Sigmoid colon (tissue), 7 donors: Measurements from ENCODE around the gene BSG. TPM values are rescaled to one million over a fixed set of nuclear protein-coding genes. Genes with fewer than 3 reads are reported as not detected.
"Not testable (repeated sequence)": the region's sequence is repeated elsewhere in the genome, so short reads cannot be mapped to it uniquely, and the experiment has no call there.

Source experiments
- DNase-seq: peaks from one replicate; pipeline ENCODE4 v3.0.0-alpha.2; 2019
- H3K27ac ChIP-seq, 4 donors: fragments of 200-600 bp; sonication (generic); one replicate each; pipeline ENCODE4 v1.5.1; 2016 to 2019; ENCODE audit warnings: mild to moderate bottlenecking in 1 of 4
- H3K27me3 ChIP-seq, 3 donors: fragments of 200-600 bp; sonication (generic); one replicate each; pipeline ENCODE4 v1.5.1; 2019; ENCODE audit warnings: mild to moderate bottlenecking in 1 of 3
- H3K36me3 ChIP-seq, 4 donors: fragments of 200-600 bp; sonication (generic); one replicate each; pipeline ENCODE4 v1.5.1; 2016 to 2019
- H3K4me1 ChIP-seq, 4 donors: fragments of 200-600 bp; sonication (generic); one replicate each; pipeline ENCODE4 v1.5.1; 2017 to 2019
- H3K4me3 ChIP-seq, 4 donors: fragments of 200-600 bp; sonication (generic); one replicate each; pipeline ENCODE4 v1.5.1; 2017 to 2019; ENCODE audit warnings: mild to moderate bottlenecking in 2 of 4, moderate library complexity in 1 of 4
- H3K9me3 ChIP-seq, 4 donors: fragments of 200-600 bp in 3 of 4; sonication (generic) in 3 of 4; one replicate each; pipeline versions ENCODE4 v1.5.1 to v1.6.1; 2013 to 2019
- CTCF ChIP-seq, 4 experiments: fragments of 450-650 bp in 3 of 4; fragments of 200-600 bp in 1 of 4; IDR thresholded peaks; one replicate each; pipeline ENCODE4 v1.5.1; 2016 to 2019; ENCODE audit warnings: antibody characterized with exemption in 4 of 4, mild to moderate bottlenecking in 3 of 4, moderate library complexity in 2 of 4
- EP300 ChIP-seq, 4 donors: sonication (generic); formaldehyde crosslinking; IDR thresholded peaks; one replicate each; pipeline ENCODE4 v1.6.1; 2017; ENCODE audit warnings: antibody characterized with exemption in 4 of 4
- POLR2A ChIP-seq, 2 donors: fragments of 450-650 bp; IDR thresholded peaks; one replicate each; pipeline ENCODE4 v1.6.1; 2016; ENCODE audit warnings: antibody characterized with exemption in 2 of 2, mild to moderate bottlenecking in 2 of 2, moderate library complexity in 2 of 2
- POLR2AphosphoS5 ChIP-seq, 4 donors: sonication (generic); formaldehyde crosslinking; IDR thresholded peaks; one replicate each; pipeline ENCODE4 v1.6.1; 2017; ENCODE audit warnings: antibody characterized with exemption in 4 of 4
- WGBS, 2 donors: extraction: QIAGEN DNeasy Blood & Tissue Kit; methylation state at CpG; one replicate each; pipeline ENCODE4 v1.1.7; 2013; 5-methylcytosine and 5-hydroxymethylcytosine counted together
- intact Hi-C: fragments of 100-400 bp; cut with DNase I; formaldehyde crosslinking; loops from one replicate; pipeline ENCODE4 v1.15.1; 2023
- polyA plus RNA-seq, 3 donors: library from polyadenylated mRNA; stranded (reverse); fragments of 200-250 nt; gene quantifications; one replicate each; pipeline ENCODE4 v1.2.3, GENCODE V29; 2013
- total RNA-seq, 4 donors: library from RNA; depleted of rRNA; stranded (reverse); fragments of >200 nt; gene quantifications; one replicate each; pipeline ENCODE4 v1.1.0, GENCODE V29; 2016
- donor health status: healthy with polysubstance abuse.
- donor health status: Bipolar disorder and iron deficiency.
- donor health status: healthy.

BSG gene
- total and polyA plus RNA-seq, 7 donors: 218 to 715 (median 475) TPM

DNA sequence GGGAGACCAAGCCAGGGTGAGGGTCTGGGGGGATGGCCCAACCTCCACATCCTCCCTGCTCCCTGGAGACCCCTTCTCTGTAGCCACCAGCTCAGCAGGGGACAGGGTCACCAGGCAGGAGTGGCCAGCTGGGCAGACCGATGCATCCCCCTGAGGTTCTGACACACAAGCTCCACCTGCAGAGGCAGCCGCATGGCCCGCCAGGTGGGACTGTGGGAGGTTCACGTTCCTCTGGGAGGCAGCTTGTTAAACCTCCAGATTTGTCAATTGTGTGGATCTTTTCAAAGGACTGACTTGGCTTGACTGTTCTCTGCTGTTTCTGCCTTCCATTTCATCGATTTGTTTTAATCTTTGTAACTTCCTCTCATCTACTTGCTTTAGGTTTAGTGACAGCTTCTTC, 52.9 kb downstream of the BSG start:
- no peak overlapping the region for H3K27ac ChIP-seq
- no peak overlapping the region for H3K4me3 ChIP-seq
- no peak for TF ChIP-seq CTCF (IDR thresholded peaks at IDR 0.05)
- no peak for TF ChIP-seq POLR2A (IDR thresholded peaks at IDR 0.05)
- no peak for TF ChIP-seq POLR2AphosphoS5 (IDR thresholded peaks at IDR 0.05)
- TF ChIP-seq EP300 (IDR thresholded peaks at IDR 0.05): no peak
- intact Hi-C loops: no loop called here
- H3K36me3 ChIP-seq: peaks cover 9 to 82% (median 22%) of the 10 kb centered on the region in 4 donors
- H3K27me3 ChIP-seq: no peaks in the 10 kb centered on the region
- H3K4me1 ChIP-seq: peaks cover 0 to 3% (median 0%) of the 10 kb centered on the region in 4 donors
- no peaks in the 10 kb centered on the region for H3K9me3 ChIP-seq
- 90 to 91% methylated on average over 5 of the region's 5 CpGs for WGBS, 2 donors
- DNase-seq: no peak

DNA sequence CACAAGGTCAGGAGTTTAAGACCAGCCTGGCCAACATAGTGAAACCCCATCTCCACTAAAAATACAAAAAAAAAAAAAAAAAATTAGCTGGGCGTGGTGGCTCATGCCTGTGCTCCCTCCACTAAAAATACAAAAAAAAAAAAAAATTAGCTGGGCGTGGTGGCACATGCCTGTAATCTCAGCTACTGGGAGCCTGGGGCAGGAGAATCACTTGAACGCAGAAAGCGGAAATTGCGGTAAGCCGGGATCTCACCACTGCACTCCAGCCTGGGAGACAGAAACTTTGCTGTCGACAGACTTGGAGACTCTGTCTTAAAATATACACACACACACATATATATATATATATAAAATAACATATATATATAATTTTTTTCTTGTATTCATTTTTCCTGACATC, 54.2 kb downstream of the BSG start:
- H3K9me3 ChIP-seq, intact Hi-C loops, H3K4me3 ChIP-seq, H3K27ac ChIP-seq, H3K4me1 ChIP-seq, DNase-seq, H3K27me3 ChIP-seq: not testable (repeated sequence)
- WGBS, 2 donors: 94 to 95% methylated on average over 7 of the region's 7 CpGs
- peaks cover 6 to 71% (median 14%) of the 10 kb centered on the region in 4 donors for H3K36me3 ChIP-seq

- no peaks in the 10 kb centered on the region for H3K27me3 ChIP-seq
- WGBS, 2 donors: 92 to 93% methylated on average over 19 of the region's 19 CpGs
- no peaks in the 10 kb centered on the region for H3K9me3 ChIP-seq
- no peak for DNase-seq
- no peak overlapping the region for H3K4me3 ChIP-seq
- H3K27ac ChIP-seq: no peak overlapping the region
- peak in 1 of 4 experiments; percentile 18 for TF ChIP-seq CTCF (IDR thresholded peaks at IDR 0.05)
- no peak for TF ChIP-seq POLR2AphosphoS5 (IDR thresholded peaks at IDR 0.05)
- TF ChIP-seq EP300 (IDR thresholded peaks at IDR 0.05): no peak
- TF ChIP-seq POLR2A (IDR thresholded peaks at IDR 0.05): no peak
- H3K36me3 ChIP-seq: peaks cover 0 to 55% (median 3%) of the 10 kb centered on the region in 4 donors
- intact Hi-C loops: no loop called here
- peaks cover 0 to 15% (median 14%) of the 10 kb centered on the region in 4 donors for H3K4me1 ChIP-seq
These were observed 55.8 kb downstream of the BSG start for GRCh38 chr19:628168-628567.

DNA sequence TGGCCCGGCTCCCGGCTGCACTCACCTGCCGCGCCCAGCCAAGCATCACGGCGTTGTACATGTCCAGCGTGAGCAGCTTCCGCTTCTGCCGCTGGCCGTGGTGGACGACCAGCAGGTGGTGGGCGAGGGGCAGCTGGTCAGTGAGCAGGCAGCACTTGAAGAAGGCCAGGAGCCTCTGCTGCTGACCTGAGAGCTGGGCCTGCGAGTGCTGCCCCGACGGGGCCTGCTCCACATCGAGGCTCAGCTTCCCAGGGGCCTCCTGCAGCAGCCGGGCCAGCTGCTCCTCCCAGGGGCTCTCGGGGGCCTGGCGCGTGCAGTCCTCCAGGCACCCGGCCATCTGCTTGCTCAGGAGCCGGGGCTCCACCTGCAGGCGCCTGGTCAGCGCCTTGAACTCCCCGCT, 57.1 kb downstream of the BSG start:
- H3K4me3 ChIP-seq, DNase-seq, H3K27me3 ChIP-seq, H3K27ac ChIP-seq, H3K9me3 ChIP-seq, intact Hi-C loops: not testable (repeated sequence)
- 83 to 84% methylated on average over 25 of the region's 25 CpGs for WGBS, 2 donors
- peaks cover 0 to 41% (median 3%) of the 10 kb centered on the region in 4 donors for H3K36me3 ChIP-seq
- H3K4me1 ChIP-seq: peaks cover 0 to 24% (median 20%) of the 10 kb centered on the region in 4 donors

DNA sequence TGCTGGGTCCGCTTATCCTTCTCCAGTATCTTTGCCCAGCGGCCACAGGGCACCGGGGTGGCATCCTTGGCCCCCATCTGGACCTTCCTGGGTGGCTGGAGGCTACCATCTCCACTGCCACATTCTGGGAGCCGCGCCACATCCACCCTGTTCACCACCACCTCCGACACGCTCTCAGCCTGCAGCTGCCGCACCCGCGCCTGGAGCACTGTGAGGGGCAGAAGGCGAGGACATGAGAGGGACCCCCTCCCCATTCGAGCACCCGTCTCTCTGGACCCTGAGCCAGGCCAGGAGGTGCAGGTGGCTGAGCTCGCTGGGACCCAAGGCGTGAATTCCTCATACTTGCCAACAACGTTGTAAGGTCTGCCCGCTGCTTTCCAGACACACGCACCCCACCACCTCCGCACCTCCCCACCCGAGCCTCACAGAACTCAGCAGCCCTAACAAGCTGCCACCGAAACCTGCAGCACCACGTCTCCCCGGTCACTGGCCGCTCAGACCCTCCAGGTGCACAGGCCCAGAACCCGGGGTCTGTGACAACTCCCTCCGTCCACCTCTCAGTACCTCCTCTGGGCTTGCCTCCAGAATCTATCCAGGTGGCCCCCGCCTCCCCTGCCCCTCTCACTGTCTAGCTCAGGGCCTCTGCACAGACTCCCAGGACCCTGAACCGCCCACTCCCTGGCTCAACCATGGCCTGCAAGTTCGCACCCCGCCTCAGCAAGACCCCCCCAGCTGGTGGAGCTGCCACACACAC, 57.7 kb downstream of the BSG start:
- Histone ChIP-seq H3K4me3 (no peak overlapping the region), H3K36me3 (peaks cover 0 to 35% (median 2%) of the 10 kb centered on the region in 4 donors), H3K9me3 (no peaks in the 10 kb centered on the region), H3K27ac (no peak overlapping the region), H3K27me3 (no peaks in the 10 kb centered on the region), H3K4me1 (peaks cover 0 to 30% (median 23%) of the 10 kb centered on the region in 4 donors)
- intact Hi-C loops: loop anchor here (5.0 kb wide), 1 partner anchor 53 kb away; no protein-coding TSS in a partner anchor
- 94 to 97% methylated on average over 30 of the region's 30 CpGs for WGBS, 2 donors
- TF ChIP-seq POLR2AphosphoS5 (IDR thresholded peaks at IDR 0.05) (no peak), EP300 (IDR thresholded peaks at IDR 0.05) (no peak), POLR2A (IDR thresholded peaks at IDR 0.05) (no peak)
- DNase-seq: no peak

DNA sequence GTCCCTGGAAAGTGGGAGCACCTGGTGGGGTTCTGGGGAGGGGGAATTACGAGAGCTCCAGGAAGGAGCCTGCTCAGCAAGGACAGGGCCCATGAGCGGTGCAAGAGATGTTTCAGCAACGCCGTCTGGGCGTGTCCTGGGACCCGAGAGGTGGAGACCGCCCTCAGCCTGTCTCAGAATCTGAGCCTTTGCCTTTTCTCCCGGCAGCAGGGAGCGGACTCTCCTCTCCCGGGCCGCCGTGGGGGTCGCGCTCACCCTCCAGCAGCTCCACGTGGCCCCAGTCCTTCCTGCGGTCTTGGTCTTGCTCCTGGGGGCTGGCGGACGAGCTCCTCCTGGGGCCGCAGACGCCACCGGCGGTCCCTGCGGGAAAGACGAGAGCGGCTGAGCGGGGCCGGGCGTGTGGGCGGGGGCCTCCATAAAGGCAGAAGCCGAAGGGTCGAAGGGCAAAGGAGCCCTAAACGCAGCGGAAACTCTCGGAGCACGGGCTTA, 60.2 kb downstream of the BSG start:
- Histone ChIP-seq H3K4me3 (peak overlapping the region; percentile 71 to 95 (median 86)), H3K27ac (peak overlapping the region; percentile 70 to 76 (median 72)), H3K4me1 (peaks cover 0 to 30% (median 23%) of the 10 kb centered on the region in 4 donors), H3K9me3 (no peaks in the 10 kb centered on the region), H3K36me3 (peaks cover 0 to 21% (median 2%) of the 10 kb centered on the region in 4 donors), H3K27me3 (no peaks in the 10 kb centered on the region)
- intact Hi-C loops: loop anchor here (2.0 to 5.0 kb wide), 2 partner anchors 55 to 100 kb away; no protein-coding TSS in a partner anchor
- no peak for DNase-seq
- WGBS, 2 donors: 1 to 3% methylated on average over 35 of the region's 35 CpGs
- TF ChIP-seq POLR2A (IDR thresholded peaks at IDR 0.05) (no peak), EP300 (IDR thresholded peaks at IDR 0.05) (no peak), CTCF (IDR thresholded peaks at IDR 0.05) (no peak), POLR2AphosphoS5 (IDR thresholded peaks at IDR 0.05) (no peak)
